ENCODE results near the gene ORAI3.

DNA sequence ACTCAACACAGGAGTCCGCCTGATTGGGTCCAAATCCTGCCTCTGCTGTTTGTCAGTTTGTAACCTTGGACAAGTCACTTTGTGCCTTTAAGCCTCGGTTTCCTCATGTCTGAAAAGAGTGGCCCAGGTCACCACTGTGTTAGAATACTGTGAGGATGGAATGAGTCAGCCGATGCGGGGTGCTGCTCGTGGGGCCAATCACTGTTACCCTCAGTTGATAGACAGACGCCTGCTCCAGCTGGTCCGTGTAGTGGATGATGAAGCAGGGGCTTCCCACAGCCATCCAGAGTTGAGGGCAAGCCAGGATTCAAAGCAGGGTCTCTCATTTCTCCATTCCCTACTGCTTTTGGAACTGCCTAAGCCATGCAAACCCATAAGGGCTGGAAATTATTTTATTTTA lies 19.7 kb upstream of the ORAI3 start:
- TF ChIP-seq CTCF (IDR thresholded peaks at IDR 0.05; ENCODE audit: poor library complexity, severe bottlenecking) (no peak), POLR2AphosphoS5 (IDR thresholded peaks at IDR 0.05) (no peak), REST (IDR thresholded peaks at IDR 0.05; ENCODE audit: borderline replicate concordance) (no peak), RAD21 (conservative IDR thresholded peaks at IDR 0.05) (no peak), MXI1 (conservative IDR thresholded peaks at IDR 0.05; ENCODE audit: poor library complexity, severe bottlenecking) (no peak)
